ENCODE data around the gene ENTPD5.

Gene ENTPD5

GRCh38 chr14:74018586-74019407, at the start of gene ENTPD5, which contains the start of gene BBOF1 (continued):
- TF ChIP-seq ZNF174 (tag by site-specific recombination; IDR thresholded peaks at IDR 0.05), result no peak
- TF ChIP-seq ZNF449 (tag by site-specific recombination; IDR thresholded peaks at IDR 0.05), result 0 out of 2 replicates have a peak, but pooled peaks have one; percentile 19
- TF ChIP-seq EGR2 (tag by site-specific recombination; IDR thresholded peaks at IDR 0.05; ENCODE audit: low read depth), result peak; percentile 51
- peak; percentile 27; the same call in 1 of the 2 replicates for TF ChIP-seq ZNF629 (tag by site-specific recombination; IDR thresholded peaks at IDR 0.05)
- no peak for TF ChIP-seq TRIM28 (IDR thresholded peaks at IDR 0.05; ENCODE audit: borderline replicate concordance, low read length)
- no peak for TF ChIP-seq ZNF704 (tag by site-specific recombination; IDR thresholded peaks at IDR 0.05)
- TF ChIP-seq ZBTB20 (tag by site-specific recombination; IDR thresholded peaks at IDR 0.05), result peak; percentile 80; the same call in 1 of the 2 replicates
- TF ChIP-seq GLIS2 (tag by site-specific recombination; IDR thresholded peaks at IDR 0.05), result no peak; the same call in 1 of the 2 replicates
- TF ChIP-seq HOXA7 (CRISPR knock-in tag; IDR thresholded peaks at IDR 0.05; ENCODE audit: borderline replicate concordance), result no peak
- no peak; the same call in 1 of the 2 replicates for TF ChIP-seq MEIS1 (CRISPR knock-in tag; IDR thresholded peaks at IDR 0.05; ENCODE audit: borderline replicate concordance)
- TF ChIP-seq ZNF132 (tag by site-specific recombination; IDR thresholded peaks at IDR 0.05; ENCODE audit: borderline replicate concordance), result no peak
- no peak for TF ChIP-seq REPIN1 (tag by site-specific recombination; IDR thresholded peaks at IDR 0.05; ENCODE audit: low read depth)
- TF ChIP-seq ZNF404 (tag by site-specific recombination; IDR thresholded peaks at IDR 0.05), result no peak
- TF ChIP-seq ZFP3 (tag by site-specific recombination; IDR thresholded peaks at IDR 0.05; ENCODE audit: low read depth), result no peak
- TF ChIP-seq ZNF76 (tag by site-specific recombination; IDR thresholded peaks at IDR 0.05; ENCODE audit: borderline replicate concordance, low read depth), result no peak
- TF ChIP-seq SETDB1 (IDR thresholded peaks at IDR 0.05; ENCODE audit: insufficient read length, low read length), result no peak
- no peak for TF ChIP-seq ZNF114 (tag by site-specific recombination; IDR thresholded peaks at IDR 0.05)
- no peak for TF ChIP-seq BCL11A (tag by site-specific recombination; IDR thresholded peaks at IDR 0.05; ENCODE audit: low read depth)
- TF ChIP-seq ZNF624 (tag by site-specific recombination; IDR thresholded peaks at IDR 0.05), result no peak
- TF ChIP-seq ATF2 (tag by site-specific recombination; IDR thresholded peaks at IDR 0.05; ENCODE audit: low read depth), result no peak
- TF ChIP-seq ZNF571 (tag by site-specific recombination; IDR thresholded peaks at IDR 0.05), result no peak
- no peak for TF ChIP-seq ZNF214 (tag by site-specific recombination; IDR thresholded peaks at IDR 0.05; ENCODE audit: borderline replicate concordance)
- no peak for TF ChIP-seq ZNF16 (tag by site-specific recombination; IDR thresholded peaks at IDR 0.05; ENCODE audit: low read depth)
- TF ChIP-seq TSHZ1 (tag by site-specific recombination; IDR thresholded peaks at IDR 0.05; ENCODE audit: borderline replicate concordance), result no peak
- no peak for TF ChIP-seq ZNF488 (tag by site-specific recombination; IDR thresholded peaks at IDR 0.05)
- TF ChIP-seq SCRT1 (tag by site-specific recombination; IDR thresholded peaks at IDR 0.05; ENCODE audit: borderline replicate concordance), result no peak
- no peak for TF ChIP-seq ZBTB11 (tag by site-specific recombination; conservative IDR thresholded peaks at IDR 0.05; ENCODE audit: low read depth)
